HEK293 (cell line): ENCODE data around the gene RFTN1.

Experiments
- CTCF ChIA-PET: fragments of 350-600 bp; formaldehyde crosslinking; extraction: SDS; loops from one replicate; lab custom pipeline; 2021; ENCODE audit warnings: antibody characterized with exemption; lab: Yijun Ruan, JAX
- POLR2A ChIA-PET: fragments of 300-600 bp; formaldehyde crosslinking; extraction: SDS; loops from one replicate; lab custom pipeline; 2020; ENCODE audit warnings: antibody characterized with exemption, inconsistent platforms; lab: Yijun Ruan, JAX
- H3K27ac ChIP-seq: fragments of 200-500 bp; sonication (Bioruptor generic); 2 replicates; pipeline ENCODE4 v1.5.1; 2014; ENCODE audit warnings: low read depth, low read length, control low read depth, inconsistent platforms; ENCODE audit errors: extremely low read depth
- H3K36me3 ChIP-seq, 2 experiments: fragments of 200-500 bp in 1 of 2; sonication (Bioruptor generic) in 1 of 2; 1 replicate in 1 of 2; 2 replicates in 1 of 2; pipeline ENCODE4 v1.5.1; 2014 to 2017; ENCODE audit warnings: inconsistent platforms in 2 of 2, low read length in 2 of 2; ENCODE audit not compliant: control insufficient read depth in 2 of 2, insufficient read depth in 1 of 2
- H3K4me1 ChIP-seq: fragments of 200-500 bp; sonication (Bioruptor generic); 2 replicates; pipeline ENCODE4 v1.5.1; 2014; ENCODE audit warnings: mild to moderate bottlenecking, low read length, inconsistent platforms; ENCODE audit not compliant: control insufficient read depth, insufficient read depth
- H3K4me3 ChIP-seq: 2 replicates; pipeline ENCODE4 v1.5.1; 2011; ENCODE audit warnings: low read depth, mild to moderate bottlenecking, control low read depth, low read length, moderate library complexity
- H3K9me3 ChIP-seq: fragments of 200-500 bp; sonication (Bioruptor generic); 2 replicates; pipeline ENCODE4 v1.5.1; 2014; ENCODE audit warnings: low read depth, low read length, inconsistent platforms; ENCODE audit not compliant: control insufficient read depth, insufficient read depth
- ATF2 ChIP-seq: fragments of 450-650 bp; formaldehyde crosslinking; IDR thresholded peaks from 2 replicates; pipeline ENCODE4 v1.5.1; 2016; ENCODE audit warnings: missing biosample characterization, missing genetic modification characterization, low read depth
- KLF10 ChIP-seq: fragments of 450-650 bp; IDR thresholded peaks from 2 replicates; pipeline ENCODE4 v1.5.1; 2018; ENCODE audit warnings: missing biosample characterization, mild to moderate bottlenecking, missing genetic modification characterization
- KLF16 ChIP-seq: fragments of 450-650 bp; formaldehyde crosslinking; IDR thresholded peaks from 2 replicates; pipeline ENCODE4 v1.5.1; 2017; ENCODE audit warnings: missing biosample characterization, missing genetic modification characterization
- PRDM4 ChIP-seq: fragments of 450-650 bp; formaldehyde crosslinking; IDR thresholded peaks from 2 replicates; pipeline ENCODE4 v1.5.1; 2017; ENCODE audit warnings: missing biosample characterization, missing genetic modification characterization
- ZFHX2 ChIP-seq: fragments of 450-650 bp; formaldehyde crosslinking; conservative IDR thresholded peaks from 2 replicates; pipeline ENCODE4 v1.5.1; 2016; ENCODE audit warnings: missing biosample characterization, missing genetic modification characterization
- ZNF16 ChIP-seq: fragments of 450-650 bp; formaldehyde crosslinking; IDR thresholded peaks from 2 replicates; pipeline ENCODE4 v1.5.1; 2016; ENCODE audit warnings: low read depth, missing biosample characterization, missing genetic modification characterization
- ZNF174 ChIP-seq: fragments of 450-650 bp; formaldehyde crosslinking; IDR thresholded peaks from 2 replicates; pipeline ENCODE4 v1.5.0; 2017; ENCODE audit warnings: missing biosample characterization, mild to moderate bottlenecking, missing genetic modification characterization
- ZNF2 ChIP-seq: fragments of 450-650 bp; formaldehyde crosslinking; IDR thresholded peaks from 2 replicates; pipeline ENCODE4 v1.5.1; 2016; ENCODE audit warnings: missing biosample characterization, missing genetic modification characterization
- ZNF23 ChIP-seq: fragments of 450-650 bp; formaldehyde crosslinking; IDR thresholded peaks from 2 replicates; pipeline ENCODE4 v1.5.1; 2016; ENCODE audit warnings: missing biosample characterization, missing genetic modification characterization, borderline replicate concordance
- ZNF248 ChIP-seq: fragments of 450-650 bp; formaldehyde crosslinking; IDR thresholded peaks from 2 replicates; pipeline ENCODE4 v1.5.1; 2017; ENCODE audit warnings: missing biosample characterization, missing genetic modification characterization
- ZNF391 ChIP-seq: fragments of 450-650 bp; formaldehyde crosslinking; IDR thresholded peaks from 2 replicates; pipeline ENCODE4 v1.5.1; 2016; ENCODE audit warnings: low read depth, missing biosample characterization, missing genetic modification characterization, borderline replicate concordance
- ZNF398 ChIP-seq: fragments of 450-650 bp; formaldehyde crosslinking; IDR thresholded peaks from 2 replicates; pipeline ENCODE4 v1.5.1; 2017; ENCODE audit warnings: missing biosample characterization, missing genetic modification characterization
- ZNF513 ChIP-seq: fragments of 450-650 bp; IDR thresholded peaks from 2 replicates; pipeline ENCODE4 v1.5.1; 2018; ENCODE audit warnings: missing biosample characterization, missing genetic modification characterization
- ZNF518A ChIP-seq: fragments of 450-650 bp; formaldehyde crosslinking; conservative IDR thresholded peaks from 2 replicates; pipeline ENCODE4 v1.5.1; 2016; ENCODE audit warnings: low read depth, missing biosample characterization, missing genetic modification characterization
- ZNF521 ChIP-seq: fragments of 450-650 bp; formaldehyde crosslinking; IDR thresholded peaks from 2 replicates; pipeline ENCODE4 v1.5.1; 2017; ENCODE audit warnings: missing biosample characterization, mild to moderate bottlenecking, missing genetic modification characterization
- ZNF549 ChIP-seq: fragments of 450-650 bp; IDR thresholded peaks from 2 replicates; pipeline ENCODE4 v1.5.1; 2018; ENCODE audit warnings: missing biosample characterization, missing genetic modification characterization, mild to moderate bottlenecking, inconsistent platforms, moderate library complexity
- ZNF580 ChIP-seq: fragments of 450-650 bp; formaldehyde crosslinking; IDR thresholded peaks from 2 replicates; pipeline ENCODE4 v1.5.1; 2016; ENCODE audit warnings: missing biosample characterization, missing genetic modification characterization
- ZNF600 ChIP-seq: fragments of 450-650 bp; formaldehyde crosslinking; IDR thresholded peaks from 2 replicates; pipeline ENCODE4 v1.5.1; 2016; ENCODE audit warnings: missing biosample characterization, missing genetic modification characterization
- ZNF645 ChIP-seq: fragments of 450-650 bp; formaldehyde crosslinking; IDR thresholded peaks from 2 replicates; pipeline ENCODE4; 2016; ENCODE audit warnings: missing biosample characterization, missing genetic modification characterization
- ZNF747 ChIP-seq: fragments of 450-650 bp; formaldehyde crosslinking; IDR thresholded peaks from 2 replicates; pipeline ENCODE4 v1.5.1; 2016; ENCODE audit warnings: missing biosample characterization, missing genetic modification characterization
- ZNF792 ChIP-seq: fragments of 450-650 bp; formaldehyde crosslinking; IDR thresholded peaks from 2 replicates; pipeline ENCODE4 v1.5.1; 2016; ENCODE audit warnings: missing biosample characterization, missing genetic modification characterization

The RFTN1 gene

GRCh38 chr3:16406579-16406978 is 106.9 kb downstream of the RFTN1 start:
- ChIA-PET CTCF (interaction anchor here (0.6 to 1.0 kb wide), 2 partner anchors 11 to 143 kb away, joined by 3 to 5 read pairs; no protein-coding TSS in a partner anchor), POLR2A (no interaction called here)
- H3K9me3 ChIP-seq, result no peaks in the 10 kb centered on the region
- H3K27ac ChIP-seq, result no peak overlapping the region
- no peak overlapping the region for H3K4me3 ChIP-seq
- TF ChIP-seq ZNF518A (no peak), ZFHX2 (tag by site-specific recombination) (no peak), KLF16 (tag by site-specific recombination) (no peak), ZNF747 (tag by site-specific recombination) (no peak), ZNF521 (tag by site-specific recombination) (no peak), ZNF645 (tag by site-specific recombination) (no peak), ZNF398 (tag by site-specific recombination) (no peak), ZNF23 (no peak), ZNF580 (tag by site-specific recombination) (no peak), ZNF2 (tag by site-specific recombination) (no peak), ZNF792 (no peak), ZNF16 (tag by site-specific recombination) (no peak), ZNF248 (tag by site-specific recombination) (no peak), ZNF174 (tag by site-specific recombination) (no peak), KLF10 (tag by site-specific recombination) (no peak)
- no peaks in the 10 kb centered on the region for H3K4me1 ChIP-seq
- H3K36me3 ChIP-seq, result no peaks in the 10 kb centered on the region

- no peak for TF ChIP-seq ATF2 (tag by site-specific recombination)
- no peak for TF ChIP-seq ZNF549
- TF ChIP-seq ZNF513 (tag by site-specific recombination), result no peak
- no peak for TF ChIP-seq PRDM4 (tag by site-specific recombination)
- TF ChIP-seq ZNF391 (tag by site-specific recombination), result no peak
- TF ChIP-seq ZNF600 (tag by site-specific recombination), result no peak
- Histone ChIP-seq H3K27ac (no peak overlapping the region), H3K4me3 (no peak overlapping the region), H3K36me3 (no peaks in the 10 kb centered on the region), H3K9me3 (no peaks in the 10 kb centered on the region), H3K4me1 (no peaks in the 10 kb centered on the region)
- CTCF ChIA-PET, result no interaction called here
- POLR2A ChIA-PET, result no interaction called here
Observed at GRCh38 chr3:16406166-16406565, 107.3 kb downstream of the RFTN1 start.
